Measurements from ENCODE around the gene NBDY.

NBDY gene

GRCh38 chrX:56785442-56785841 is 56.4 kb downstream of the NBDY start:
- DNase-seq (ENCODE audit: low read depth in 2 of 2) = no peak

- no peak for DNase-seq (ENCODE audit: low read depth in 2 of 2)
Observed at GRCh38 chrX:56786889-56787733, 58.1 kb downstream of the NBDY start.

GRCh38 chrX:56787734-56788152 is 58.7 kb downstream of the NBDY start:
- DNase-seq (ENCODE audit: low read depth in 2 of 2) = no peak

- DNase-seq (ENCODE audit: low read depth in 2 of 2) = no peak
Observed at GRCh38 chrX:56788229-56788628, 59.2 kb downstream of the NBDY start.

GRCh38 chrX:56788717-56789122 is 59.7 kb downstream of the NBDY start:
- no peak for DNase-seq (ENCODE audit: low read depth in 2 of 2)

DNA sequence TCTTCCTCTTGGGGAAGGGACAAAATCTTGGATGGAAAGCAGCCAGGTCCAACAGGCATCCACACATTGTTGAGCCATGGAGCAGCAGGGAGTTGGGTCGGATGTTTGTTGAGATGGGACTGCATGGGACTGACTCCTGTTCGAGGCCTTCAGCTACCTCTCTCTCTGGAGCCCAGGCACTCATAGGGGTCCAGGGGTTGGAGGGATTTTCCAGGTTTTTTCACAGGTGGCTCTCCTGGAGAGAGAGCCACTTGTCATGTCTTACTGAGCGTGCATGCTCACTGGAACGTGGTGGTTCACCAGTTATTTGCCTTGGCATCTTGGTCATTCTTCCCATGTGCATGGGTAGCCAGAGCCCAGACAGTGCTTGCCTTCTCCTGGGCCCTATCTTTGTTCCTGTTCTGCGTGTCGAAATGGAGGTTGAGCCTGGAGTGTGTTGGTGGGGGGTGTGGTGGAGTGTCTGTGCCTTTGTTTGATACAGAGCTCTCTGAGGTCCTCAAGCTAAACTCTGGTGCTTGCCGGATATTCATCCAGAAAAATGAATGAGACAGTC is 60.6 kb downstream of the NBDY start:
- no peak for DNase-seq (ENCODE audit: low read depth in 2 of 2)

DNA sequence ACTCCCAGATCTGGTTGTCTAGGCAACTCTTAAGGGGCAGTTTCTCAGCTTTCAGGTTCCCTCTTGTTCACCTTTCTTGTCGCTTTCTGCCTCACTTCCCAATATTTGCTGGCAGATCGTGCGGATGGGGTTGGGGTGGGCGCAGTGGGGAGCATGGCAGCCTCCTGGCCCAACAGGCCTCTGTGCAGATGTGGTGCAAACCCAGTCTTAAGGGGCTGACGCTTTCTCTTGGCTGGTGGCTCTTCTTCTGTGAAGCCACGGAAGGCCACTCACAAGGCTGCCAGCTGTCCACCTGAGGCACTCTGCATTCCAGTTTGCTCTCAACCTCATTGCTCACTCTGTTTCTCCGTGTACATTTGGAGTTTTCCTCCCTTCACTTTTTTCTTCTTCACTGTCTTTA is 61.7 kb downstream of the NBDY start:
- DNase-seq (ENCODE audit: low read depth in 2 of 2) = no peak

DNA sequence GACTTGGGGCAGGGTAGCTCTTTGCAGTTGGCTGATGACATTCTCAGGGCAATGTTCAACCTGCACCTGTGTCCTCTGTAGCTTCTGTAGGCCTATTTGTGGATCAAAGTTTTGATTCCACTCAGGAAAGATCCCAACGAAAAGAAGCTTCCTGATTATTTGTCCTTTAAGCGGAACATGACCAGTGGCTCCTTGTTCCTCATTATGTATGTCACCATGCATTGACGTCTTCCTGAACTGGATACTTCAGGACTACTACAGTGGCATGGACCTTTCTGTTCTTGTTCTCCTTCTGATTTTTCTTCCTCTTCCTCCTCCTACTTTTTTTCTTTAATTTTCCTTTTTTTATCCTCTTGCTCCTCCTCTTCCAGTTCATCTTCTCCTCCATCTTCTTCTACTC is 62.4 kb downstream of the NBDY start:
- no peak for DNase-seq (ENCODE audit: low read depth in 2 of 2)

GRCh38 chrX:56792270-56793111 is 63.4 kb downstream of the NBDY start:
- no peak for DNase-seq (ENCODE audit: low read depth in 2 of 2)

GRCh38 chrX:56793112-56793430 is 64.0 kb downstream of the NBDY start:
- DNase-seq (ENCODE audit: low read depth in 2 of 2) = no peak

- DNase-seq (ENCODE audit: low read depth in 2 of 2) = no peak
Observed at GRCh38 chrX:56793521-56794320, 64.7 kb downstream of the NBDY start.

GRCh38 chrX:56794404-56795230 is 65.6 kb downstream of the NBDY start:
- no peak for DNase-seq (ENCODE audit: low read depth in 2 of 2)

GRCh38 chrX:56795309-56795868 is 66.3 kb downstream of the NBDY start:
- DNase-seq (ENCODE audit: low read depth in 2 of 2) = no peak

- no peak for DNase-seq (ENCODE audit: low read depth in 2 of 2)
Observed at GRCh38 chrX:56796641-56797395, 67.8 kb downstream of the NBDY start.

GRCh38 chrX:56797574-56798338 is 68.7 kb downstream of the NBDY start:
- no peak for DNase-seq (ENCODE audit: low read depth in 2 of 2)

DNA sequence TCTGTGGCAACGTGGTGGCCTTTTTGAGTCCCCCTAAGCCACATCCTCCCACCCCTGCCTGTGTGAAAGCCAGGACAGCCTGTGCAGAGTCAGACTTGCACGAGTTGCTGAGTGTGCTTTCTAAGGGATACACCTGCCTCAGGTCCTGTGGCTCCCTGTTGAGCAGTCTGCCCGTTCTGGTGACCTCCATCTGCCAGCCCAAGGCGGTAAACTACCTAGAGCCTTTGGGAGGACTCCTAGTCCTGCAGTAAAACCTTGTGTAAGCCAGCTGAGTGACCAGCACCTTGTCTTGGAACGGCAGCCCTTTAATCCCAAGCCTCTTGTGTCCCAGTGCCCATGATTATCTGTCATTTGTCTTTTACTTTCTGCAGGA is 69.3 kb downstream of the NBDY start:
- DNase-seq (ENCODE audit: low read depth in 2 of 2) = no peak

DNA sequence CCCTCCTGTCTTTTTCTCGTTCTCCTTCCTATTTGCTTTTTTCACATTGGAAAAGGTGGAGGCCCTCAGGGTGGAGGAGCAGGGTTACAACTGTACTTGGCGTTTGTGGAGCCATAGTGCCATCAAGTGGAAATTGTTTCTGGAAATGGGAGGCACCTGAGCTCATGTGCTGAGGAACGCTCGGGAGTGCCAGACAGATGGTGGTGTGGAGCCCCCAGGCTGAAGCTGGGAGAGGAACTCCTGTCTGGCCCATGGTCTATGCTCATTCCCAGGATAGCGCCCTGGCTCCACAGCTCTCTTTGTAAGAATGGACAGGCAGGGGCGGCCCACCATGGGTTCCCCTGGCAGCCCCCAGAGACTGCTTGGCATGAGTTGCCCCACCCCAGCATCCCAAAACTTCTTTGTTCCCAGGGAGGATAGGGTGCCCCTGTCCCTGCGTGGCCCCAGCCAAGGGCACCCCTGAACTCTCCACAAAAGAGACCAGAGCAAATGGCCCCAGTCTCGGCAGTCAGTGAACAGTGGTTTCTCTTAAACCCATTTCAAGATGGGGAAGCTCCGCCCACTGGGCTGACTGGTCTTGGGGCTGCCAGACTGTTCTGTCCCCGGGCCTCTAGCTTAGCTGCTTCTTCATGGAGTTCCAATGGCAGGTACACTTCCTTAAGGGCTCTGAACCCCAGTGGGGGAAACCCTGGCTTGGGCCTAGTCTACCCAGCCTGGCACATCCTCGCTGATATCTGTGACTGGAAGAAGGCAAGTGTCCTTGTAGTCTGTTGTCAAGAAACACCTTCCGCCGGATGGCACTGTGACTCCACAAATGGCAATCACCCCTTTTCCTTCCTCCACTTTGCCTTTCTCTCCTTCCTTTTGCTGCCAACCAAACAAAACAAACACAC is 70.1 kb downstream of the NBDY start:
- no peak for DNase-seq (ENCODE audit: low read depth in 2 of 2)

DNA sequence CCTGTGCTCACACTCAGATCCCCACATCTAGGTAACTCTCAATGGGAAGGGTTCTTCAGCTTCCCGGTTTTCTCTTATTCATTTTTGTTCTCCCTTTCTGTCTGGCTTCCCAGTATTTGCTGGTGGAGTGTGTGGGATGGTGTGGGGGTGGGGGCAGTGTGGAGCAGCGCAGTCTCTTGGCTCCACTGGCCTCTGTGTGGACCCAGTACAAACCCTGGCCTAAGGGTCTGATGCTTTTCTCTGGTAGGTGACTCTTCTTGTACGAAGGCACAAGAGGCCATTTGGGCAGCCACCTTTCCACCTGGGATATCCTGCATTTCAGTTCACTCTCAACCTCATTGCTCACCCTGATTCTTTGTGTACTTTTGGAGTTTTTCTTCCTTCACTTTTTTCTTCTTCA is 71.3 kb downstream of the NBDY start:
- DNase-seq (ENCODE audit: low read depth in 2 of 2) = no peak

All from stimulated activated CD4-positive, alpha-beta T cell treated with anti-CD3 and anti-CD28 coated beads, Interleukin-4, amount 100 ng/mL, for 48 hours (primary cell).